Endothelial cell of umbilical vein (primary cell): Measurements from ENCODE around the gene ZNF609. TPM values are rescaled to one million over a fixed set of nuclear protein-coding genes. Genes with fewer than 3 reads are reported as not detected.

ENCODE experiments used
- BruUV-seq: library from RNA; stranded (reverse); fragments of 400-500 nt; replicated peaks from 2 replicates; lab custom pipeline; 2021; lab: Mats Ljungman, UMichigan
- CTCF ChIA-PET: fragments of 300-600, 350-600 bp; sonication (Branson Sonifier 250); formaldehyde crosslinking; loops from one replicate; lab custom pipeline; 2021; ENCODE audit warnings: antibody characterized with exemption, inconsistent platforms; lab: Charles Lee
- POLR2A ChIA-PET: fragments of 300-600, 350-600 bp; sonication (Branson Sonifier 250); formaldehyde crosslinking; loops from one replicate; lab custom pipeline; 2021; ENCODE audit warnings: antibody characterized with exemption, inconsistent platforms; lab: Charles Lee
- DNase-seq: peaks from one replicate; pipeline ENCODE4 v3.0.0-alpha.2; 2011; ENCODE audit warnings: low read depth, low spot score
- FAIRE-seq: peaks from 2 replicates; lab custom pipeline; 2011; peaks lifted over from hg19 to GRCh38; lab: Jason Lieb, UNC
- H2AFZ ChIP-seq: 2 replicates; pipeline ENCODE4 v1.6.0; 2012; ENCODE audit warnings: low read depth, low read length, control low read depth, inconsistent platforms
- H3K27ac ChIP-seq: 2 replicates; pipeline ENCODE4 v1.5.1; 2011; ENCODE audit warnings: low read depth, mild to moderate bottlenecking, control low read depth, low read length, moderate library complexity; ENCODE audit not compliant: insufficient read depth
- H3K27me3 ChIP-seq, 2 experiments: 2 replicates each; pipeline versions ENCODE4 v1.6.0 to v1.6.1; 2011; ENCODE audit warnings: low read length in 2 of 2, mixed read lengths in 1 of 2; ENCODE audit not compliant: control insufficient read depth in 2 of 2, insufficient read depth in 2 of 2
- H3K36me3 ChIP-seq, 2 experiments: 2 replicates in 1 of 2; 3 replicates in 1 of 2; pipeline ENCODE4 v1.5.1; 2011; ENCODE audit warnings: low read length in 2 of 2, mild to moderate bottlenecking in 1 of 2, moderate library complexity in 1 of 2; ENCODE audit not compliant: control insufficient read depth in 2 of 2, insufficient read depth in 2 of 2; ENCODE audit errors: extremely low read depth in 1 of 2
- H3K4me1 ChIP-seq: 3 replicates; pipeline ENCODE4 v1.5.1; 2011; ENCODE audit warnings: mild to moderate bottlenecking, low read length; ENCODE audit not compliant: control insufficient read depth, insufficient read depth; ENCODE audit errors: extremely low read depth
- H3K4me2 ChIP-seq: 2 replicates; pipeline ENCODE4 v1.6.1; 2011; ENCODE audit warnings: low read length, control low read depth, mixed read lengths; ENCODE audit not compliant: insufficient read depth
- H3K4me3 ChIP-seq, 3 experiments: fragments of 200-600 bp in 1 of 3; sonication (generic), shearing (Covaris generic) in 1 of 3; replicated peaks in 1 of 3; 2 replicates each; pipeline ENCODE4 v1.5.1; 2011 to 2016; ENCODE audit warnings: control low read depth in 3 of 3, low read length in 3 of 3, mild to moderate bottlenecking in 2 of 3, inconsistent platforms in 1 of 3, low read depth in 1 of 3, moderate library complexity in 1 of 3; ENCODE audit not compliant: insufficient read depth in 1 of 3
- H3K79me2 ChIP-seq: 2 replicates; pipeline ENCODE4 v1.6.0; 2012; ENCODE audit warnings: low read length, inconsistent platforms; ENCODE audit not compliant: control insufficient read depth, insufficient read depth
- H3K9ac ChIP-seq: replicated peaks from 2 replicates; pipeline ENCODE3; 2011; ENCODE audit warnings: low read length, control low read depth; ENCODE audit not compliant: insufficient read depth; ENCODE audit errors: extremely low read depth
- H3K9me1 ChIP-seq: replicated peaks from 3 replicates; pipeline ENCODE4 v1.6.0; 2011; ENCODE audit warnings: mild to moderate bottlenecking, low read length; ENCODE audit not compliant: control insufficient read depth, insufficient read depth; ENCODE audit errors: extremely low read depth
- H3K9me3 ChIP-seq: replicated peaks from 2 replicates; pipeline ENCODE4 v1.5.1; 2012; ENCODE audit warnings: low read length, inconsistent platforms; ENCODE audit not compliant: control insufficient read depth, insufficient read depth
- H4K20me1 ChIP-seq: replicated peaks from 2 replicates; pipeline ENCODE3; 2011; ENCODE audit warnings: mild to moderate bottlenecking, low read length; ENCODE audit not compliant: control insufficient read depth, insufficient read depth; ENCODE audit errors: extremely low read depth
- CTCF ChIP-seq, 2 donors: IDR thresholded peaks; 1 replicate in 1 of 2; 2 replicates in 1 of 2; pipeline ENCODE4 v1.5.1; 2011; ENCODE audit warnings: low read length in 2 of 2, mild to moderate bottlenecking in 2 of 2, moderate library complexity in 2 of 2, control low read depth in 1 of 2, inconsistent platforms in 1 of 2, low read depth in 1 of 2; ENCODE audit not compliant: insufficient read depth in 1 of 2; ENCODE audit errors: extremely low read depth in 1 of 2
- EZH2 ChIP-seq: IDR thresholded peaks from 2 replicates; pipeline ENCODE4 v1.6.1; 2012; ENCODE audit warnings: borderline replicate concordance, low read depth, mild to moderate bottlenecking, moderate library complexity, low read length, inconsistent platforms; ENCODE audit not compliant: severe bottlenecking
- FOS ChIP-seq: IDR thresholded peaks from 2 replicates; pipeline ENCODE4 v1.6.1; 2011; ENCODE audit warnings: mild to moderate bottlenecking, low read length, moderate library complexity, borderline replicate concordance; ENCODE audit not compliant: insufficient read depth
- GATA2 ChIP-seq: IDR thresholded peaks from 2 replicates; pipeline ENCODE4 v1.7.0; 2011; ENCODE audit warnings: low read depth, mild to moderate bottlenecking, moderate library complexity, mixed read lengths, low read length; ENCODE audit not compliant: insufficient read length, insufficient read depth
- JUN ChIP-seq: IDR thresholded peaks from 2 replicates; pipeline ENCODE4 v1.6.1; 2011; ENCODE audit warnings: borderline replicate concordance, low read depth; ENCODE audit not compliant: insufficient read length, insufficient read depth
- MAX ChIP-seq: IDR thresholded peaks from 2 replicates; pipeline ENCODE4 v1.6.1; 2011; ENCODE audit not compliant: insufficient read depth, insufficient read length
- MYC ChIP-seq: IDR thresholded peaks from one replicate; pipeline ENCODE4 v1.6.1; 2011; ENCODE audit warnings: mild to moderate bottlenecking, low read depth, low read length
- POLR2A ChIP-seq: IDR thresholded peaks from 2 replicates; pipeline ENCODE4 v1.6.1; 2012; ENCODE audit warnings: low read depth, mild to moderate bottlenecking, control low read depth, low read length
- POLR2AphosphoS5 ChIP-seq: IDR thresholded peaks from 2 replicates; pipeline ENCODE4 v1.6.1; 2012; ENCODE audit warnings: low read depth, mild to moderate bottlenecking, control low read depth, low read length, moderate library complexity; ENCODE audit not compliant: insufficient read depth
- dilution Hi-C: fragments of 300-500 bp; cut with MboI; formaldehyde crosslinking; loops from one replicate; pipeline ENCODE4 v1.15.0; 2019; ENCODE audit warnings: low sequenced_read_pairs; ENCODE audit not compliant: extremely low pct_ligation_motif_present
- intact Hi-C: fragments of 100-400 bp; cut with micrococcal nuclease; formaldehyde crosslinking; loops from one replicate; pipeline ENCODE4 v1.10.0; 2022
- polyA plus RNA-seq, 4 experiments: library from polyadenylated mRNA; depleted of rRNA in 3 of 4; stranded (reverse) in 3 of 4; unstranded in 1 of 4; fragments of >200 nt; gene quantifications; 2 replicates each; pipeline versions ENCODE4 v1.2.1 to v1.2.3, GENCODE V29; 2011 to 2012; ENCODE audit warnings: missing spikeins in 1 of 4
- total RNA-seq: library from RNA; stranded (reverse); gene quantifications from 2 replicates; pipeline ENCODE4 v1.2.3, GENCODE V29; 2021

The ZNF609 gene
- total and polyA plus RNA-seq, 2 donors (not counting 3 experiments of a cell fraction or from before 2014, with no cell fraction given), result 18.2 to 49.6 TPM

GRCh38 chr15:64681424-64682024 lies 221.1 kb downstream of the ZNF609 start:
- no peaks in the 10 kb centered on the region for H3K4me1 ChIP-seq
- no peaks in the 10 kb centered on the region for H3K27me3 ChIP-seq
- no peak overlapping the region for H3K4me2 ChIP-seq
- POLR2A ChIA-PET, result no interaction called here
- CTCF ChIA-PET, result interaction anchor here (0.6 to 13.8 kb wide), 9 partner anchors 8 to 472 kb away, joined by 3 to 446 read pairs (median 6); partner anchors contain the start of gene ZNF609
- H3K9ac ChIP-seq, result no peak overlapping the region
- DNase-seq, result peak; percentile 70
- intact Hi-C loops, result loop anchor here (1.0 kb wide), 1 partner anchor 254 kb away; no protein-coding TSS in a partner anchor
- BruUV-seq, result no TSS peak
- dilution Hi-C loops, result no loop called here
- no peaks in the 10 kb centered on the region for H3K9me1 ChIP-seq
- peak; percentile 88 for FAIRE-seq
- peaks cover 19 to 50% of the 10 kb centered on the region in 2 experiments for H3K36me3 ChIP-seq
- H3K9me3 ChIP-seq, result no peaks in the 10 kb centered on the region
- H4K20me1 ChIP-seq, result no peaks in the 10 kb centered on the region
- H3K27ac ChIP-seq, result no peak overlapping the region
- H2AFZ ChIP-seq, result no peak overlapping the region
- H3K4me3 ChIP-seq, result no peak overlapping the region
- no peaks in the 10 kb centered on the region for H3K79me2 ChIP-seq
- TF ChIP-seq GATA2 (no peak), CTCF (IDR thresholded peaks at IDR 0.05; ENCODE audit: extremely low read depth in 1 of 2, insufficient read depth in 1 of 2, low read depth in 1 of 2, low read length in 2 of 2) (peak; percentile 62 to 72)

GRCh38 chr15:64682255-64682654 lies 221.9 kb downstream of the ZNF609 start:
- no peaks in the 10 kb centered on the region for H3K9me1 ChIP-seq
- H4K20me1 ChIP-seq, result no peaks in the 10 kb centered on the region
- H3K4me3 ChIP-seq, result no peak overlapping the region
- no peaks in the 10 kb centered on the region for H3K79me2 ChIP-seq
- H2AFZ ChIP-seq, result no peak overlapping the region
- ChIA-PET POLR2A (no interaction called here), CTCF (interaction anchor here (0.7 to 13.8 kb wide), 6 partner anchors 31 to 473 kb away, joined by 3 to 446 read pairs (median 8); partner anchors contain the start of gene ZNF609)
- no peak overlapping the region for H3K27ac ChIP-seq
- intact Hi-C loops, result no loop called here
- no peaks in the 10 kb centered on the region for H3K9me3 ChIP-seq
- H3K4me2 ChIP-seq, result no peak overlapping the region
- H3K9ac ChIP-seq, result no peak overlapping the region
- dilution Hi-C loops, result no loop called here
- BruUV-seq, result no TSS peak
- TF ChIP-seq POLR2AphosphoS5 (no peak), CTCF (IDR thresholded peaks at IDR 0.05; ENCODE audit: extremely low read depth in 1 of 2, insufficient read depth in 1 of 2, low read depth in 1 of 2, low read length in 2 of 2) (no peak), POLR2A (no peak), MYC (no peak), GATA2 (no peak), MAX (no peak), JUN (no peak), FOS (no peak), EZH2 (no peak)
- no peaks in the 10 kb centered on the region for H3K4me1 ChIP-seq
- no peak for FAIRE-seq
- peaks cover 22 to 55% of the 10 kb centered on the region in 2 experiments for H3K36me3 ChIP-seq
- no peaks in the 10 kb centered on the region for H3K27me3 ChIP-seq
- no peak for DNase-seq
